Fibroblast of upper back skin (primary cell): Measurements from ENCODE around the gene SPC24.
"Not testable (repeated sequence)": the region's sequence is repeated elsewhere in the genome, so short reads cannot be mapped to it uniquely, and the experiment has no call there.

Source experiments
- DNase-seq: peaks from one replicate; pipeline ENCODE4 v3.0.0-alpha.2; 2013

Gene SPC24

GRCh38 chr19:11121963-11122362, 33.6 kb downstream of the SPC24 start:
- not testable (repeated sequence) for DNase-seq

- DNase-seq = no peak
Measured at GRCh38 chr19:11116507-11116906, 39.1 kb downstream of the SPC24 start.

GRCh38 chr19:11115895-11116446, 39.6 kb downstream of the SPC24 start:
- no peak for DNase-seq

- DNase-seq = no peak
Measured at GRCh38 chr19:11115042-11115441, 40.5 kb downstream of the SPC24 start.

- DNase-seq = no peak
Measured at GRCh38 chr19:11113140-11113708, 42.4 kb downstream of the SPC24 start.

GRCh38 chr19:11111771-11112144, 43.8 kb downstream of the SPC24 start:
- DNase-seq = no peak

- no peak for DNase-seq
Measured at GRCh38 chr19:11111117-11111770, 44.3 kb downstream of the SPC24 start.

- no peak for DNase-seq
Measured at GRCh38 chr19:11108746-11109145, 46.8 kb downstream of the SPC24 start.

GRCh38 chr19:11106477-11106876, 49.1 kb downstream of the SPC24 start:
- DNase-seq = no peak

GRCh38 chr19:11105014-11105636, 50.5 kb downstream of the SPC24 start:
- DNase-seq = no peak

GRCh38 chr19:11103667-11104066, 51.9 kb downstream of the SPC24 start:
- not testable (repeated sequence) for DNase-seq

GRCh38 chr19:11102944-11103343, 52.6 kb downstream of the SPC24 start:
- DNase-seq = no peak

- no peak for DNase-seq
Measured at GRCh38 chr19:11101057-11101456, 54.5 kb downstream of the SPC24 start.

GRCh38 chr19:11100049-11100448, 55.5 kb downstream of the SPC24 start:
- DNase-seq = no peak

GRCh38 chr19:11098861-11099260, 56.7 kb downstream of the SPC24 start:
- DNase-seq = no peak

- DNase-seq = no peak
Measured at GRCh38 chr19:11098327-11098726, 57.3 kb downstream of the SPC24 start.

GRCh38 chr19:11097367-11097766, 58.2 kb downstream of the SPC24 start:
- not testable (repeated sequence) for DNase-seq

GRCh38 chr19:11096210-11096841, 59.3 kb downstream of the SPC24 start:
- DNase-seq = peak; percentile 69
